Measurements from ENCODE around the gene MTCL1. TPM values are rescaled to one million over a fixed set of nuclear protein-coding genes. Genes with fewer than 3 reads are reported as not detected.
A peak's percentile ranks its signal among the peaks of the same experiment; 100 is the strongest.

MTCL1 gene
- polyA plus RNA-seq, 1 donor: 24.0 TPM

DNA sequence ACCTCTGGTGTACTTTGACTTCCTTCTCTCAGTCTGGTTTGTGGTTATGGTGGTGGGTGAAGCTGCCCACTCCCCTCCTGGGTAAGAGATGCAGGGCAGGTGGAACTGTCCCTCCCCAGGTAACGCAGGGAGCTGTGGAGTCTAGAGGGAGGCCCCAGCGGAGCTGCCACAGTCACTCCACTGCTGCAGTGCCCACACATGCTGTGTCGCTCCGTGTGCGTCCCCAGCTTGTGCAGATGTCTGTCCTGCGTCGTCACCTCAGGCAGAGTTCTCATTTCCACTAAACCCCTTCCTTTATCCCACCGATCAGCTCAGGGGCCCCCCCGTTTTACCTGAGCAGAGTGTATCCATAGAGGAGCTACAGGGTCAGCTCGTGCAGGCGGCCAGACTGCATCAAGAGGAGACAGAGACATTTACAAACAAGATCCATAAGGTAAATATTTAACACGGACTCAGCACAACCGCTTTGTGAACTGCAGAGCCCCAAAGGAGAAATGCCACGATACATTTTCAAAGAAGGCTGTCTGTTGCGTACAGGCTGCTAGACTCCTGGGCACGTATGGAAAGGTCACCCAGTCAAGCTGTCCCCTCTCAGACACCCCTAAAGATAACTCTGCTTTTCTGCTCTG is 87.4 kb downstream of the MTCL1 start:
- H3K9me3 ChIP-seq (ENCODE audit: control insufficient read depth, low read depth, low read length): no peaks in the 10 kb centered on the region
- peaks cover 39% of the 10 kb centered on the region for H3K4me1 ChIP-seq (ENCODE audit: control insufficient read depth, insufficient read depth, low read length)
- peaks cover under 1% of the 10 kb centered on the region for H3K36me3 ChIP-seq (ENCODE audit: control insufficient read depth, insufficient read depth, low read length)
- peak in 1 of 2 donors; percentile 30 for DNase-seq
- H3K4me3 ChIP-seq (ENCODE audit: low read length): no peak overlapping the region
- no CpG with 5 or more reads among the region's 16 CpGs for WGBS (ENCODE audit: insufficient coverage, low lambda C conversion rate)
- peak overlapping the region; percentile 15 for H3K27ac ChIP-seq (ENCODE audit: low read length)
- H3K27me3 ChIP-seq (ENCODE audit: control insufficient read depth, insufficient read depth, low read length): no peaks in the 10 kb centered on the region

DNA sequence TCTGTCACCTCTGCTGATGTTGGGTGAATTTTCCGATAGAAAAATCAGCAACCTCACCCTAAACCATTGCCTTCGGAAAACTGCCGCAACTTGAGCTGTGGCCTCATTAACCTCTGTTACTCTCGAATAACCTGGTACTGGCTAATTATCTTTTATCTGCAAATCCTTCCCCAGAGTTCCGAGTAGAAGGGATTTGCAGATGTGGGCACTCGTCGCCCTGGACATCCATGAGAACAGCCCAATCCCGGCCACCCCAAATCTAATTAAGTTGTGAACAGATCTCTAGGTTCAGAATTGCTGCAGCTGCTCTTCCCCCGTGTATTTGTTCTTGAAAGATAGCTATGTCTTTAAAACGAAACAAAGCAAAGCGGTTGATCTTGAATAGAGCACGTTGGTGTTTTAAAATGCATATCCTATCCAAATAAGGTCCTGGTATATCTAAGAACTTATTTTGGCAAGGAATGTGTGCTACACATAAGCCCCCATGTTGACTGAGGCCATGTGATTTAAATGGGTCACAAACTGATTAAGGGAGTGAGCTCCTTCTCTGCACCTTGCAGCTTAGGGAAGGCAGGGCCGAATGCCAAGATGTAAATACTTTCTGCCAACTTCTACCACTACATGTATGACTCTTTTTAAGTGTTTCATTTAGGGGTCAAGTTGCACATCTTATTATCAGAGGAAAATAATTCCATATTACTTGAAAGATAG is 88.2 kb downstream of the MTCL1 start:
- 45% methylated on average over 4 of the region's 13 CpGs for whole genome bisulfite sequencing (ENCODE audit: insufficient coverage, low lambda C conversion rate)
- no peak overlapping the region for H3K4me3 ChIP-seq (ENCODE audit: low read length)
- no peak overlapping the region for H3K27ac ChIP-seq (ENCODE audit: low read length)
- no peaks in the 10 kb centered on the region for H3K27me3 ChIP-seq (ENCODE audit: control insufficient read depth, insufficient read depth, low read length)
- peaks cover 39% of the 10 kb centered on the region for H3K4me1 ChIP-seq (ENCODE audit: control insufficient read depth, insufficient read depth, low read length)
- no peaks in the 10 kb centered on the region for H3K9me3 ChIP-seq (ENCODE audit: control insufficient read depth, low read depth, low read length)
- H3K36me3 ChIP-seq (ENCODE audit: control insufficient read depth, insufficient read depth, low read length): peaks cover 5% of the 10 kb centered on the region
- peak in 1 of 2 donors; percentile 33 for DNase-seq

DNA sequence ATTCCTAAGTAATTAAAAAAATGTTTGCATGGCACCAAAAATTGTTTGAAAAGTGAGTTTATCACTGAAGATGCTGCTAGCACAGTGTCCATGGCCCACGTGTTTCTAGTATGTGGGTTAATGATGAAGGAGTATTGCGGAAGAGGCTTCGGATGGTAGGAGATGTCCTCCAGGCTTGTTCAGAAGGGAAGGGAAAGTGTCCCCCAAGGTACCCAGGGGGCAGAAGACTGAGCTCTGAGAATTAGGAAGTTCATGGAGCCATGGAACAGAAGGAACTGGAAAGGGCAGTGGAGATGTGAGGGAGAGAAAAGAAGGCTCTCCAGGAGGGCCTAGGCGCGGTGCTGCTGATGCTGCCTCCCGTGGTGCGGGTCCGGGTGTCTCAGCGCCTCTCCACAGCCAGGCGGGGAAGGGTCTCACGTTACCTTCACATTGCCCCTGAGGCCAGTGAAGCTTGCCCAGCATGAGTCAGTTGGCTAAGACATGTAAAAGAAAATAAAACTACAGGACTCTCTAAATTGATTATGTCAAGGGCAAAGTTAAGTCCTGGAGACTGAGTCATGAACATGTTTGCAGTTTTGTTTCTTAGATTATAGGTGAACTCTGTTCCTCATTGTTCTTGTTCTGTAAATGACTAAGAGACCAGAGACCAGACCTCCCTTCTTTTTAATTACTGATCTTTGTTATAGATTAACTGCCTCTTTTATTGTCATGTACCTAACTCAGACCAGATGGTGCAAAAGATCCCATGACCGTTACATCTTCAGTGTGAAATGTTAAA is 89.0 kb downstream of the MTCL1 start:
- no peaks in the 10 kb centered on the region for H3K9me3 ChIP-seq (ENCODE audit: control insufficient read depth, low read depth, low read length)
- no peak overlapping the region for H3K4me3 ChIP-seq (ENCODE audit: low read length)
- H3K4me1 ChIP-seq (ENCODE audit: control insufficient read depth, insufficient read depth, low read length): peaks cover 39% of the 10 kb centered on the region
- peak overlapping the region; percentile 61 for H3K27ac ChIP-seq (ENCODE audit: low read length)
- DNase-seq: peak; percentile 61 to 81
- H3K36me3 ChIP-seq (ENCODE audit: control insufficient read depth, insufficient read depth, low read length): peaks cover 5% of the 10 kb centered on the region
- H3K27me3 ChIP-seq (ENCODE audit: control insufficient read depth, insufficient read depth, low read length): no peaks in the 10 kb centered on the region
- no CpG with 5 or more reads among the region's 12 CpGs for WGBS (ENCODE audit: insufficient coverage, low lambda C conversion rate)

- DNase-seq: no peak
- H3K27ac ChIP-seq (ENCODE audit: low read length): peak overlapping the region; percentile 53
- no CpG with 5 or more reads among the region's 7 CpGs for WGBS (ENCODE audit: insufficient coverage, low lambda C conversion rate)
- no peaks in the 10 kb centered on the region for H3K9me3 ChIP-seq (ENCODE audit: control insufficient read depth, low read depth, low read length)
- H3K4me1 ChIP-seq (ENCODE audit: control insufficient read depth, insufficient read depth, low read length): peaks cover 43% of the 10 kb centered on the region
- no peak overlapping the region for H3K4me3 ChIP-seq (ENCODE audit: low read length)
- peaks cover 5% of the 10 kb centered on the region for H3K36me3 ChIP-seq (ENCODE audit: control insufficient read depth, insufficient read depth, low read length)
- no peaks in the 10 kb centered on the region for H3K27me3 ChIP-seq (ENCODE audit: control insufficient read depth, insufficient read depth, low read length)
Measured at GRCh38 chr18:8794934-8795280, 89.6 kb downstream of the MTCL1 start.

GRCh38 chr18:8795586-8796325 is 90.4 kb downstream of the MTCL1 start:
- Histone ChIP-seq H3K4me3 (ENCODE audit: low read length) (no peak overlapping the region), H3K36me3 (ENCODE audit: control insufficient read depth, insufficient read depth, low read length) (peaks cover 5% of the 10 kb centered on the region), H3K27ac (ENCODE audit: low read length) (no peak overlapping the region), H3K27me3 (ENCODE audit: control insufficient read depth, insufficient read depth, low read length) (no peaks in the 10 kb centered on the region), H3K9me3 (ENCODE audit: control insufficient read depth, low read depth, low read length) (no peaks in the 10 kb centered on the region), H3K4me1 (ENCODE audit: control insufficient read depth, insufficient read depth, low read length) (peaks cover 44% of the 10 kb centered on the region)
- WGBS (ENCODE audit: insufficient coverage, low lambda C conversion rate): no CpG with 5 or more reads among the region's 10 CpGs
- no peak for DNase-seq

GRCh38 chr18:8797206-8797605 is 91.8 kb downstream of the MTCL1 start:
- WGBS (ENCODE audit: insufficient coverage, low lambda C conversion rate): 67% methylated on average over 1 of the region's 7 CpGs
- no peak for DNase-seq
- Histone ChIP-seq H3K4me3 (ENCODE audit: low read length) (no peak overlapping the region), H3K36me3 (ENCODE audit: control insufficient read depth, insufficient read depth, low read length) (peaks cover 5% of the 10 kb centered on the region), H3K9me3 (ENCODE audit: control insufficient read depth, low read depth, low read length) (no peaks in the 10 kb centered on the region), H3K27me3 (ENCODE audit: control insufficient read depth, insufficient read depth, low read length) (no peaks in the 10 kb centered on the region), H3K4me1 (ENCODE audit: control insufficient read depth, insufficient read depth, low read length) (peaks cover 38% of the 10 kb centered on the region), H3K27ac (ENCODE audit: low read length) (no peak overlapping the region)

- Histone ChIP-seq H3K4me1 (ENCODE audit: control insufficient read depth, insufficient read depth, low read length) (peaks cover 20% of the 10 kb centered on the region), H3K4me3 (ENCODE audit: low read length) (no peak overlapping the region), H3K27me3 (ENCODE audit: control insufficient read depth, insufficient read depth, low read length) (no peaks in the 10 kb centered on the region), H3K36me3 (ENCODE audit: control insufficient read depth, insufficient read depth, low read length) (peaks cover 5% of the 10 kb centered on the region), H3K9me3 (ENCODE audit: control insufficient read depth, low read depth, low read length) (no peaks in the 10 kb centered on the region), H3K27ac (ENCODE audit: low read length) (no peak overlapping the region)
- WGBS (ENCODE audit: insufficient coverage, low lambda C conversion rate): no CpG with 5 or more reads among the region's 11 CpGs
- no peak for DNase-seq
Measured at GRCh38 chr18:8799001-8799400, 93.6 kb downstream of the MTCL1 start.

DNA sequence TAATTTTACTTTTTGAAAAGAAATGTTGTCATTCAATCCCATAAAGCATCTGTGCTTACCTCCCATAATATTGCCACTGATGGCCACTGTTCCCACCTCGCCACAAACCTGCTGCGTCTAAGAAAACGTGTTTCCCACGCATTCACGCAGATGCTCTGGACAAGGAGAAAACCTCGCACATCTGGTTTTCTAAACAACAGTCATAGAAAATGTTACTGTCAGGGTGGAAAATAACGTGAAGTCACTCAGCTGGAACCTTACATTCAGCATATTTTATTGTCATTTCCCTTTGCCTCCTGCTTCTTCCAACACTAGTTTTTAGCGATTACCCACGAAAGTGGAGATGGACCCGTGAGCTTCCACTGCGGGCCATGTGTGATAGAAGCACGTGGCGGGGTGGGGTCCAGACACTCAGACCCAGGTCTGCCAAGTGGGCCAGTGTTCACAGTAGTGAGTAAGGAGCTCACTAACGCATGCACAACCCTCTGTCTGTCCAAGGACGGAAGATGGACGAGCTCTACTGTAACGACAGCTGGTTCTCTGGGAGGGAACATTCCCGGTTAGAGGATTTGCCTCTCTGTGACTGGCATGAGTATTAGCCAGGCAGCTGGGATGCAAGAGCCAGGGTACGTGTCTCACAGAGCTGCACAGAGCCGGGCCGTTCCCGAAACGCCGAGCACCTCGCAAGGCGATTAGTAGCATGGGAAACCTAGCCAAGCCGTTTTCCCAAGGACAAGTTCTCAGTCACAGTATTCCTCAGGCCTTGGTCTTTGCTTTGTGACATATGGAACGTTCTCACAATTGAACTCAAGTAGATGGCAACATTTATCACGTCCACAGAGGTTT is 94.5 kb downstream of the MTCL1 start:
- no peak for DNase-seq
- H3K27me3 ChIP-seq (ENCODE audit: control insufficient read depth, insufficient read depth, low read length): no peaks in the 10 kb centered on the region
- no peak overlapping the region for H3K4me3 ChIP-seq (ENCODE audit: low read length)
- 83% methylated on average over 7 of the region's 29 CpGs for WGBS (ENCODE audit: insufficient coverage, low lambda C conversion rate)
- H3K36me3 ChIP-seq (ENCODE audit: control insufficient read depth, insufficient read depth, low read length): peaks cover 5% of the 10 kb centered on the region
- peaks cover 14% of the 10 kb centered on the region for H3K4me1 ChIP-seq (ENCODE audit: control insufficient read depth, insufficient read depth, low read length)
- H3K9me3 ChIP-seq (ENCODE audit: control insufficient read depth, low read depth, low read length): no peaks in the 10 kb centered on the region
- H3K27ac ChIP-seq (ENCODE audit: low read length): peak overlapping the region; percentile 54

DNA sequence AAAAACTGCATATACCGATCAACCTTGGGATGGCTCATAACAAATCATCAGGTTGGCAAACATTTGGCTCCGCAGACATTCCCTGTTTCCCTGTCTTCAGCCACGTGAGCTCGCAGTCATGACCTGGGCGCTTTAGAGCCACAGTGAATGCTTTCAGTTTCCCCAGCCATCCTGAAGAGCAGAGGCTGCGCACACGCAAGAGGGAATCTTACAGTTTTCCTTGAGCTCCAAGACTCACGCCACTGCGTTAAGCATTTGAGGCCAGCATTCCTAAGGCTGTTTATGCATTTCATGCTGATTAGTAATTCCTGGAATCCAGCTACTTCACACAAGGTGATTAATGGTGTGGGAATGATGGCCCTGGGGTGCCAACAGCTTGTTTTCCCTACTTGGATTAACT is 95.1 kb downstream of the MTCL1 start:
- DNase-seq: peak; percentile 26 to 27
- Histone ChIP-seq H3K4me1 (ENCODE audit: control insufficient read depth, insufficient read depth, low read length) (peaks cover 9% of the 10 kb centered on the region), H3K27ac (ENCODE audit: low read length) (peak overlapping the region; percentile 54), H3K36me3 (ENCODE audit: control insufficient read depth, insufficient read depth, low read length) (peaks cover 5% of the 10 kb centered on the region), H3K27me3 (ENCODE audit: control insufficient read depth, insufficient read depth, low read length) (no peaks in the 10 kb centered on the region), H3K4me3 (ENCODE audit: low read length) (no peak overlapping the region), H3K9me3 (ENCODE audit: control insufficient read depth, low read depth, low read length) (no peaks in the 10 kb centered on the region)
- WGBS (ENCODE audit: insufficient coverage, low lambda C conversion rate): no CpG with 5 or more reads among the region's 9 CpGs

All from large intestine (tissue), 3 donors.